ENCODE data around the gene SLC8A2. TPM values are rescaled to one million over a fixed set of nuclear protein-coding genes. Genes with fewer than 3 reads are reported as not detected.

Gene SLC8A2
- total RNA-seq, 1 experiment from 2014 or later: 6.7 TPM

- Histone ChIP-seq H3K4me3 (ENCODE audit: insufficient read depth, low read depth, low read length) (no peak overlapping the region), H3K36me3 (replicated peaks; ENCODE audit: control insufficient read depth, insufficient read depth, low read length) (no peaks in the 10 kb centered on the region; the same call in 1 of the 2 replicates), H3K27me3 (ENCODE audit: control insufficient read depth, insufficient read depth, low read length) (no peaks in the 10 kb centered on the region)
- DNase-seq: no peak
These were observed 38.3 kb upstream of the SLC8A2 start for GRCh38 chr19:47509973-47510372.

DNA sequence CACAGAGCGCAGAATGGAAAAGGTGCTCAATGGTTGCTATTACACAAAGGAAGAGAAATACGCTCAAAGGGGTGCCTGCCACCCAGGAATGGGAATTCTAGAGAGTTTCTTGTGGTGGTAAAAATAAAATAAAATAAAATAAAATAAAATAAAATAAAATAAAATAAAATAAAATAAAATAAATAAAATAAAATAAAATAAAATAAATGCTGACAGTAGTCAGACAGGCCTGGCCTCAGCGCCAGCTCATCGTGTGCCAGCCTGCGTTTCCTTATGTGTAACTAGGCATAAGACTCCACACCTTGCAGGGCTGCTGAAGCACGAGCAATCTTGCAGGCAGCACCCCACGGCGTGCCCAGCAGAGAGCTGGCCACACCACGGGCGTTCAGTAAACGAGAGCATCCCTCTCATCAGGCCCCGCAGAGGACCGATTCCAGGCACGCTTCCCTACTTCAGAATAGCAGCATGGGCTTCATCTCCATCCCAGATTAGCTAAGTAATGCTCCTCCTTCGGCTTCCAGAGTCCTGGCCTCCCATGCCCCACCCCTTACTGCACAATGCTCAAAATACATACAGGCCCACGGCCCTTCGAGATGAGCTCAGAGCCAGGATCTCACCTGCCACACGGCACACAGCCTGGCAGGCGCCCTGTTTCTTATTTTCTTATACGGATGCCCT, 37.6 kb upstream of the SLC8A2 start:
- no peak for DNase-seq
- Histone ChIP-seq H3K27me3 (ENCODE audit: control insufficient read depth, insufficient read depth, low read length) (no peaks in the 10 kb centered on the region), H3K36me3 (replicated peaks; ENCODE audit: control insufficient read depth, insufficient read depth, low read length) (no peaks in the 10 kb centered on the region; the same call in 1 of the 2 replicates), H3K4me3 (ENCODE audit: insufficient read depth, low read depth, low read length) (no peak overlapping the region)

GRCh38 chr19:47508721-47509120, 37.0 kb upstream of the SLC8A2 start:
- H3K36me3 ChIP-seq (replicated peaks; ENCODE audit: control insufficient read depth, insufficient read depth, low read length): peaks cover under 1% of the 10 kb centered on the region; the same call in 1 of the 2 replicates
- no peak overlapping the region for H3K4me3 ChIP-seq (ENCODE audit: insufficient read depth, low read depth, low read length)
- DNase-seq: no peak
- no peaks in the 10 kb centered on the region for H3K27me3 ChIP-seq (ENCODE audit: control insufficient read depth, insufficient read depth, low read length)

DNA sequence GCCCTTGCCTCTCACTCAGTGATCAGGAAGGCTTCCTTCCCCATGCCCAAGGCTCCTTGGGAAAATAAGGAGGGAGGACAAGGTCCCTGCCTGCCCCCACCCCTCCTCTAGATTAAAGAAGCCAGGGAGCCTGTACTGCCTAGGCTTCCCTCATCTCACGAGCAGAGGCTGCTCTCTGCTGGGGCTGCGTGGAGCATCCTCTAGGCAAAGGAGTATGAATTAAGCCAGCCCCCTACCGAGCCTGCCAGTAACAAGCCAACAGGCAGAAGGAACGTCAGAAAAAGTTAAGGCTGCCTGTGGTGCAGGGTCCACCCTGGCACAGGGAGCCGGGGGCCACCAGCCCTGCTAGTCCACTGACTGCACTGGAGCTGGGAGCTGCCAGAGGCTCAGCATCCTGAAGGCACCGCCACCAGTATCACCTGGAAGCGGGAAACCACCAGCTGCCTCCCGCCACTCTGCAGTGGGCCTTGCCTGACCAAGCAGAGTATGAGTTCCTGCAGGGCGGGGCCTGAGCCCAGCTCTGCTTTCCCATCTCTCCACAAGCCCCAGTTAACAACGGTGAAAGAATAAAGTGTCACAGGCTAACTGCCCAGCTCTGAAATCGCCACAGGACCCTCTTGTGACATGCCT, 36.3 kb upstream of the SLC8A2 start:
- H3K4me3 ChIP-seq (ENCODE audit: insufficient read depth, low read depth, low read length): no peak overlapping the region
- no peaks in the 10 kb centered on the region for H3K27me3 ChIP-seq (ENCODE audit: control insufficient read depth, insufficient read depth, low read length)
- peaks cover 4% of the 10 kb centered on the region; the same call in 1 of the 2 replicates for H3K36me3 ChIP-seq (replicated peaks; ENCODE audit: control insufficient read depth, insufficient read depth, low read length)
- DNase-seq: peak; percentile 74

DNA sequence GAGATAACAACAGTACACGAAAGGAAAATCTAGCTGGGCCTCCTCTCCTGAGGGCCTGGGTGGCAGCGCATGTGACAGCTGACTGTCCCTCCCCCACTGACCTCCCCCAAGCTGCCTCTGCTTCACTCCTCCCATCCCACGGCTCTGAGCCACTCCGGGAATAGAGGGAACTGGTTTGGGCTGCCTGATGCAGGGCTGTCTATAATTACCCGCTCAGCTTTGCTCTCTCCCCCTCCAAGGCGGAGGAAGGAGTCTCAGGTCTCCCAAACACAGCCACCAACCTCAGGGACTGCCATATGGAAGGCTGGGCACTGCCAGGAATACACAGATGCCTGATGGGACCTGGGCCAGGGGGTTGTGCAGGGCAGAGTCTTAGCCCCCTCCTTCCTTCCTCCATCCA, 35.3 kb upstream of the SLC8A2 start:
- H3K36me3 ChIP-seq (replicated peaks; ENCODE audit: control insufficient read depth, insufficient read depth, low read length): peaks cover 4% of the 10 kb centered on the region; the same call in 1 of the 2 replicates
- DNase-seq: no peak
- no peak overlapping the region for H3K4me3 ChIP-seq (ENCODE audit: insufficient read depth, low read depth, low read length)
- H3K27me3 ChIP-seq (ENCODE audit: control insufficient read depth, insufficient read depth, low read length): no peaks in the 10 kb centered on the region

GRCh38 chr19:47506459-47506858, 34.8 kb upstream of the SLC8A2 start:
- no peak for DNase-seq
- H3K27me3 ChIP-seq (ENCODE audit: control insufficient read depth, insufficient read depth, low read length): no peaks in the 10 kb centered on the region
- H3K4me3 ChIP-seq (ENCODE audit: insufficient read depth, low read depth, low read length): no peak overlapping the region
- H3K36me3 ChIP-seq (replicated peaks; ENCODE audit: control insufficient read depth, insufficient read depth, low read length): peaks cover 4% of the 10 kb centered on the region; the same call in 1 of the 2 replicates

DNA sequence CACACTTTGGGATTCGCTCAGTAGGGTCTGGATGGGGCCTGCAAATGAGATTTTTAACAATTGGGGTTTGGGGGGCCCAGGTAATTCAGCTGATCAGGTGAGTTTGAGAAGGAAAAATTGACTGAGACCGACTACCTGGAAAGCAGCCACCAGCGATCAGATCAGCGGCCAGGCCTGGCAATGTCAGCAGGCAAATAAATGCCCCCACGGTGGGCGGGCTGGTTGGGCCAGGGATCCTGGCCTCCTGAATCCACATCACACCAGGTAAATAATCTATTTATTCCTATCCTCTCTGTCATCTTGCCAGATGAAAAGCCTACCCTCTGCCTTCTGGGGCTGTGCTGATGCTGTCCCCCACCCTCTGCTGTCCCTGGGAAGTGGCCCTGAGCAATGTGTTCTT, 33.8 kb upstream of the SLC8A2 start:
- Histone ChIP-seq H3K36me3 (replicated peaks; ENCODE audit: control insufficient read depth, insufficient read depth, low read length) (peaks cover 4% of the 10 kb centered on the region), H3K4me3 (ENCODE audit: insufficient read depth, low read depth, low read length) (no peak overlapping the region), H3K27me3 (ENCODE audit: control insufficient read depth, insufficient read depth, low read length) (no peaks in the 10 kb centered on the region)
- no peak for DNase-seq

DNA sequence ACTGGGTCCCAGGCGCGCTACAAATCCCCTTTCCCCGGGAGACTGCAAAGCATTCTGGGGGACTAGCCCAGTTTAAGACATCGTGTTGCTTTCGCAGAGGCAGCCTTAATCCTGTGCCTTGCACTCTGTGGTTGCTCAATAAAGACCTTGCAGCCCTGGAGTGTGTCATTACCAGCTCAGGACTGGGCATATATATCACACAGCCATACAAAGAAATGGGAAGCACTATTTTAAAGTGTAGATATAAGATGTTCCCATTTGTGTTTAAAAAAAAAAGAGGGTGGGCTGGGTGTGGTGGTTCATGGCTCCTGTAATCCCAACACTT, 32.1 kb upstream of the SLC8A2 start:
- DNase-seq: no peak
- Histone ChIP-seq H3K4me3 (ENCODE audit: insufficient read depth, low read depth, low read length) (no peak overlapping the region), H3K27me3 (ENCODE audit: control insufficient read depth, insufficient read depth, low read length) (no peaks in the 10 kb centered on the region), H3K36me3 (replicated peaks; ENCODE audit: control insufficient read depth, insufficient read depth, low read length) (peaks cover 5% of the 10 kb centered on the region)

DNA sequence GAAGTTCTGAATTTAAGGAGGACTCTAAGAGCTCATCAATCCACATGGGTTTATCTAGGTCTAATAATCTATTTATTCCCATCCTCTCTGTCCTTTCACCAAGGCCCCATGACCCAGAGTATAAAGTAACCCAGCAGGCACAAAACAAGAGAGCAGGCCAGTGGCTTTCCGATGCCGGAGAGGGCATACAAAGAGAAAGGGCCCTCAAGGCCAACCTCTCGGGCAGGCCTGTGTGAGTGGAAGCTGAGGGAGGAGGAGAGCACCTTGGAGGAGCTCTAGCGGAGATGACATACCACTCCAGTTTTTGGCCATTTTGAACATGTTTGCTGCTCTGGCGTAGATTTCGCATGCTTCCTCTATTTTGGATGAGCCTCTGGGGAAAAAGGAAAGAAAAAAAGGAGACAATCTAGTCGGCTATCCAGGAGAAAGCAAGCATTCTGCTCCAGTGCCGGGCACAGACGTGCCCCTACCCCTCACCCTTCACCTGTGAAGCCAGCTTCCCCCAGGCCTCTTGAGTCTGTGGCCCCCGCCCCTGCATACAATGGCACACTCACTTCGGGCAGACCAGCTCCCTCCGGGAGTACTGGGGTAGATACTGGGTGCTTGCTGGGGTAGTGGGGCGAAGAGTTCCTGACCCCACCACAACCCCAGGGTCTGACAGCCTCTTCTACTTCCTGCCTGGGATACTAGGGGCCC, 31.6 kb upstream of the SLC8A2 start:
- Histone ChIP-seq H3K27me3 (ENCODE audit: control insufficient read depth, insufficient read depth, low read length) (no peaks in the 10 kb centered on the region), H3K36me3 (replicated peaks; ENCODE audit: control insufficient read depth, insufficient read depth, low read length) (peaks cover 5% of the 10 kb centered on the region), H3K4me3 (ENCODE audit: insufficient read depth, low read depth, low read length) (no peak overlapping the region)
- DNase-seq: no peak

- peak; percentile 69 for DNase-seq
- Histone ChIP-seq H3K27me3 (ENCODE audit: control insufficient read depth, insufficient read depth, low read length) (no peaks in the 10 kb centered on the region), H3K36me3 (replicated peaks; ENCODE audit: control insufficient read depth, insufficient read depth, low read length) (peaks cover 5% of the 10 kb centered on the region), H3K4me3 (ENCODE audit: insufficient read depth, low read depth, low read length) (no peak overlapping the region)
These were observed 28.5 kb upstream of the SLC8A2 start for GRCh38 chr19:47499863-47500830.

DNA sequence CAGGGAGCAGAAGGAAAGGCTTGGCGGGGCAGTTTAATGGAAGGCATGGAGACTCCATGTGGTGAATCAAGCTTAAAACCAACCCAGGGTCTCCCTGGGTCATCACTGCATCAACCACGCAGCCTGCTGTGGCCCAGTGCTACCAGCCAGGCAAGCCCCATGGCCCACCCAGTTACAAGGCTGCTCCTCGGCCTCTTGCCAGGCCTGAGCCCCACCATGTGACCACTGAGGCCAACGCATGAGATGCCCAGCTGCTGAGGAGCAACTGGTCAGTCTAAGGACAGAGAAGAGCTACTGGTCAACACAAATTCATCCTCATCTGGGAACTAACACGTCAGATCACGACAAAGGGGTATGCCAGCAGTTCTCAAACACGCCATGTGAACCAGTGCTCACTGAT, 27.7 kb upstream of the SLC8A2 start:
- no peak for DNase-seq
- Histone ChIP-seq H3K27me3 (ENCODE audit: control insufficient read depth, insufficient read depth, low read length) (no peaks in the 10 kb centered on the region), H3K36me3 (replicated peaks; ENCODE audit: control insufficient read depth, insufficient read depth, low read length) (peaks cover 5% of the 10 kb centered on the region), H3K4me3 (ENCODE audit: insufficient read depth, low read depth, low read length) (no peak overlapping the region)

GRCh38 chr19:47498561-47498960, 26.9 kb upstream of the SLC8A2 start:
- Histone ChIP-seq H3K4me3 (ENCODE audit: insufficient read depth, low read depth, low read length) (no peak overlapping the region), H3K27me3 (ENCODE audit: control insufficient read depth, insufficient read depth, low read length) (no peaks in the 10 kb centered on the region), H3K36me3 (replicated peaks; ENCODE audit: control insufficient read depth, insufficient read depth, low read length) (peaks cover 3% of the 10 kb centered on the region)
- no peak for DNase-seq

DNA sequence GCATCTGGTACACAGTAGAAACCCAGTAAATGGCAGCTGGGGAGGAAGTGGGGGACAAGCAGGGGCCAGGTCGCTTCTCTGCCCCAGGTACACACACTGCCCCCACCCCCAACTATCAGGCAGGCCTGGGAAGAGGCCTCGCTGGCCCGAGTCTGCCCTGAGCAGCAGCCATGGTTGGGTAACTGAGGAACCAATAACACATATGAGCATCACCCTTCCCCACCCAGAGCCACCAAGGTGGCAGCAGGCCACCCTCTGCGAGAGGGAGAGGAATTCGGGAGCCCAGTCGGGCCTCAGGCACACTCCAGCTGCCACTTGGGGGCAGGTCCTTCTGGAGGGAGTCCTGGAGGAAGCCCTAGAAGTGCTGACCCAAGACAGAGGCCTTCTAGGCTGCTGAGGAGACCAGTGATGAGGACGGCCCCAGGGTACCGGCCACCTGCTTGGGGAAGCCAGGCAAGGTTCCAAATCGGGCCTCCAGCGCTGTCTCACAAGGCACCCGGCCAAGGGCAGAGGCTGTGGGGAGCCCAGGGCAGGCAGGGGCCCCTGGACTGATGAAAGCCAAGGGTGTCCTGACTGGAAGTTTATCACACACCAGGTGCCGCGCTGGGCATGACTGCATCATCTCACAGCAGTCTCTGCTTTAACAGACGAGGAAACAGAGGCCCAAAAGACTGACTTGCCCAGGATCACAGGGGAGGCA, 26.3 kb upstream of the SLC8A2 start:
- DNase-seq: no peak
- H3K27me3 ChIP-seq (ENCODE audit: control insufficient read depth, insufficient read depth, low read length): no peaks in the 10 kb centered on the region

More for the DNA sequence above, 26.3 kb upstream of the SLC8A2 start:
- Histone ChIP-seq H3K36me3 (replicated peaks; ENCODE audit: control insufficient read depth, insufficient read depth, low read length) (peaks cover 1% of the 10 kb centered on the region), H3K4me3 (ENCODE audit: insufficient read depth, low read depth, low read length) (no peak overlapping the region)
